GM19452 (cell line): ENCODE measurements around the gene PAX5.

Experiments
- ATAC-seq: cut with Tn5 transposase; IDR thresholded peaks from one replicate; pipeline ENCODE4 v1.9.1; 2021; ENCODE audit not compliant: unreplicated experiment

Gene PAX5

DNA sequence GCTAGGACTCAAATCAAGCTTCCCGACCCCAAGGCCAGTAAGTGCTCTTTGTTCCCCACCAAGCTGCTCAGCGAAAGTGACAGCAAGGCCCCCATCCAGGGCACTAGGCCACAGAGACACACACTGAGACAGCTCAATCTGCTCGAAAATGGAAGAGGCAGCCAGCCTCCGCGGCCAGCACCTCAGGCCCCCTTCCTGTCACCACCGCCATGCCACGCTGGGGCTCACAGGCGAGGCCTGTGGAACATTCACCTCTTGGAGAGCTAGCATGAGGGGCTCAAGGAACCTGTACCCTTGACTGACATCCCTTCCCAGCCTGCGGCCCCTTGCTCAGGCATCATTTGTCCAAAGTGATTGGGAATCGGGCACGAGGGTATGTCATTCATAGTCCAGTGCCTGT lies 71.4 kb downstream of the PAX5 start:
- ATAC-seq = no peak

DNA sequence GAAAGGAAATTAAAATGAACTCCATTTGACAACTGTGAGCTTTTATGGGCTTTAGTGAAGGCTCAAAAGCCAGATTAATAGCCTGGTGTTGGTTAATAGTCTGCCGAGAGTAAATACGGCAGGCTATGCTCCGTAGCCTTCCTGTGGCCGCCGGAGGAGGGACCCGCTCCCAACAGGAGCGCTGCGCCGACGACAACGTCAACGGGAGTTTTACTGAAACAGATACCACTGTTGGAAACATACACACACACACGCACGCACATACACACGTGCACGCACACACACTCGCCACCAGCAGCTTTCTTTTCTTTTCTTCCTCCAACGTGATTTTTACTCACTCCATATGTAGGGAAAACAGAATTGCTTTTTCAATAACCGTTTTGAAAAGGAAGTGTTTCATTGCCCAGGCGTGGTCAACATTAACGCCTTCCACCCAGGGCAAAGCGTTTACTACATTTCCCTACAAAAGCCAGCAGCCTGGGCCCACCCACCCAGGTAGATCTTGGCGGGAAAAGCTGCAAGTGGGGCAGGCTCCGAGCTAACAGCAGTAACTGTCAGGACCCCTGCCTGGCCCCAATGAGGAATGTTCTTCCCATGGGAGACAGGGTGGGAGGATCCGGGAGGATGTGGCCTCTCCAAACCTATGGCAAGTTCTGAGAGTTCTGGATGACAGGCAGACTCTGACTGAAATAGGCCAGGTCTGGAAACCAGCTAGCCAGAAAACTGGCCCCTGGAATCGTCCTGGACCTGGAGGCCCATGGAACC lies 72.3 kb downstream of the PAX5 start:
- no peak for ATAC-seq

DNA sequence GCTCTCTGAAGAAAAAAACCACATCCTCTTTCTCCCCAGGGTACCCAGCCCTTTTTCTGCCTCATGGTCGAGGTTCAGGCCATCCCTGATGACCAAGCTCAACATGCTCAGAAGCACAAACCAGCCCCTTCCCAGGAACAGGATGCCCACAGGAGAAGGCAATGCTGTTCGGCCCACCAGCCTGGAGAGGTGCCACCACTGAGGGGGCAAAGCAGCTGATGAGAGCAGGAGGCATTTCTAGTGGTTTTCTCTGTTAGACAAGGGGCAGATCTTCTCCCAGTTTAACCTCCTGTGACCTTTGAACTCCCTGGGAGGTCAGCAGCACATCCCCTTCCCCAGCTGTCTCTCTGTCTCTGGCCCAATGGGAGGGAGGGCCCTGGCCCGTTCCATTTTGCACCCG lies 73.0 kb downstream of the PAX5 start:
- ATAC-seq = no peak

DNA sequence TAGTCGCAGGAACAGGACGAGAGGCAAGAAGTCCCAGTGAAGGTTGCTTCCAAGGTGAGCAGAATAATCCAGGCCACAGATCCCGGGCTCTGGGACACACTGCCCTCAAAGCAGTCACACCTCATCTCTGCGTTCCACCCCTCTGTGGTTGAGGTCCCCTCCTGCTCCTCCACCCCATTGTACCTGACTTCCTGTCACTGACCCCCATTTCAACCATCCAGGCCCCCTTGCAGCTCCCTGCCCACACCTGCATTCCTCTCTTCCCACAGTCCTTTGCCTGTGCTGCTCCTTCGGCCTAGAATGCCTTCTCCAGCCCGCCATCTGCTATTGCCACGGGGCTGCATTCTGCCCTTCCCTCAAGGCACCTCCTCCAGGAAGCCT lies 73.5 kb downstream of the PAX5 start:
- ATAC-seq = no peak

DNA sequence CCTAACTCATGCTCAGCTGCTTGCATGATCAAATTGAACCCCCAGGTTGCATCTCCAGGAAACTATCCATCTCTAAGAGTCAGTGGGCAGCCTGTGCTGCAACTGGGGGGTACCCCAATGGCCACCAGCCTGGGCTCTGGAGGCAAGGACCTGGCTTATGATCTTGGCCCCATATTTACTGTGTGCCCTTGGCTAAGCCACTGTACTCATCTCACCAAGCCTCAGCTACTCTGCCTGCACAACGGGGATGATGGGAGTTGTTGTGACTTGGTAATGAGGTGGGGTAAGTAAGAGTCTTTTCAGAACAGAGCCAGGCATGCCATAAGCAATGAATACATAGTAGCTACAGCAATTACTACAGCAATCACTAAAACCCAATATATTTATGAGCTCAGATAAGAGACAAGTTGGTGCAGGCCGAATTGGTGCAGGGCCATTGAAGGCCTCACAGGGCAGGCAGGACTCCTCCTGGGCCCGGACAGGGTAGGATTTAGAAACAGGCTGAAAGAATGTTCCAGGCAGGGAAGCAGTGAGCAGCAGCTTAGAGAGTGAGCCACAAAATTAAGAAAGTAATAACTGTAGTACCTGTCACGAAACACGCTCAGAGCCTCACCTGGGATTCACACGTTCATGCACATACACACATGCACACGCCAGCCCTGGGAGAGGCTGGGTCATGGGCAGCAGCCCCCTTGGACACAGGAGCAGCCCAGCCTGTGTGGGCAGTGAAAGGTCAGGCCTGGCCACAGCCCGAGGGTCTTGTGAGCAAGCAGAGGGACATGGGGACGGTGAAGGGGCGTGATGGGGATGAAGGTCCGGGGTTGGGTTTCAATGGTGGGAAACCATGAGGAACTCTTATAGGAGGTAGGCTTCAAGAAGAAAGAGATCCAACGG lies 74.1 kb downstream of the PAX5 start:
- no peak for ATAC-seq

DNA sequence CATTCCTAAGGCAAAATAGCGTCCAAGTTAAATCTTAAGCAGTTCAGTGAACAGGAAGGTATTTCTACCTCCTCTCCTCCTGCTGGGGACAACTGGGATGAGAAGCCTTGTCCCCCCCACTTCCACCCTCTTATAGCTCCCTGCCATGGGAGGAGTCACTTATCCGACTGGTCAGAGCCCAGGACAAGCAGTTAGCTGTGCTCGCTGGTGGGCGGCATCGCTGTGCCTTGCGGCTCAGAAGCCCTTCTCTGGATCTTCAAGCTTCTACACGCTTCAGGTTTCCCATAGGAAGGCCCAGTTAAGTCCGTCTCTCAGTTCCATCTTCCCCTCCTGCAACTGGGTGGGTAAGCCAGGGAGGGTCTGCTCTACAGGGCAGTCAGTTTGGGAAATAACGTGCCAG lies 77.2 kb downstream of the PAX5 start:
- no peak for ATAC-seq

DNA sequence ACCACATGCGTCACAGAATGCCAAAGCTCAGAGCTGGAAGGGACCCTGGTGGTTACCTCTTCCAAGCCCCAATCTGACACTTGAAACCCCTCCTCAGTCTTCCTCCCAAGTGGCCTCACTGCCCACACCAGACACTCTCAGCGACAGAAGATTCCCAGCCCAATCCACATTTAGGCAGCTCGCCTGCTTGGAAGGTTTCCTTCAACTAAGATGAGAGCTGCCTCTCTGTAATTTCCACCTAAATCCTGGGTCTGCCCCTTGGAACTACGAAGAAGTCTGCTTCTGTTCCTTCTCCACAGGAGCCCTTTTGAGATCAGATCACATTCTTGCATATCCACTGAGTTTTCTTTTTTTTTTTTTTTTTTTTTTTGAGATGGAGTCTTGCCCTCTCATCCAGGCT lies 83.7 kb downstream of the PAX5 start:
- ATAC-seq = no peak

DNA sequence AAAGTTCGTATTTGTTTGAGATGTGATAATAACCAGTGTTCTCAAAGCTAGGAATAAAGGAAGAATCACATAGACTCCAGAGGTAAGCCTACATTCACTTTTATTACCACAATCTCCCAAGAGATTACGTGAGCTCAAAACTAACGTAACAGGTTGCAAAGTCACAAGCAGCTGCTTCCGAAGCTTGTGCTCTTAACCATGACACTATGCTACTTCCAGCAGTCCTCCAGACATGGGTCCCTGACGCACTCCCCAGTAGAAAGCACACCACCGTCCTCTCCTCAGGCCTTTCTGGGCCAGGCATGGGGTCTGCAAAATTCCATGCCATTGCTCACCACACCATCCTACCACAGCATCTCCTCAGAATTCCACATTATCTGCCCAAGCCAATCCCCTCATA lies 84.6 kb downstream of the PAX5 start:
- ATAC-seq = no peak

DNA sequence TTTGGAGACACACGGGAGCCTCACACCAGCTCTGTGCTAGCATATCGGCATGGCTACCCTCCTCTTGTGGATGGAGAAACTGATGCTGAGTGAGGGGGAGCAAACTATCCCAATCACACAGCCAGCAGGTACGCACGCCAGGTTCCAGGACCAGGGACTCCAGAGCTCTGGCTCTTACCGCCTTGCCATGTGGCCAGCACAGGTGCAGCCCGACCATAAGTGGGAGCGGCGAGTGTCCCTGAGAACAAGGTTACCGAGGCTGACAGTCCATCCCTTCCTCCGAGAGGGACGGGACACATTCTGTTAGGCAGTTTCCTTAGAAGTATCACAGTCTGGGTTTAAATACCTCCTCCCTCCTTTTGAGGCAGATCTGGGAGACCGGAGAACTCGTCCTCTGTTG lies 86.0 kb downstream of the PAX5 start:
- ATAC-seq = no peak

DNA sequence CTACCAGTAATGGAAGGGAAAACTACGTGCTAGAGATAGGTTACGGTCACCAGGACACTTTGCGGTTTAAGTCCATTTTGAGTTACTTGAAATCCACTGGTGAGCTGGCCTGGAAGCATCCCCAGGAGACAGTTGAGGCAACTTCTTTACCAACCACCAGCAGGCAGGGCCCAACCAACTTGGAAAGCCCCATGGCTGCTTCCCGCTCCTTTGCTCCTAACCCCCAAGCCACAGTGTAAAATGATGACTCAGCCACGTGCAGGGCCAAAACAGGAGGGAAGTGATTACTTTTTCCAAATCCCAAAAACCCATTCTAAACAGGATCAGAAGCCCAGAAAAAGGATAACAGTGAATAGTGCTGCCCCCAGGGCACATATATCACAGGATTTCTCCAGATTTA lies 87.4 kb downstream of the PAX5 start:
- no peak for ATAC-seq

DNA sequence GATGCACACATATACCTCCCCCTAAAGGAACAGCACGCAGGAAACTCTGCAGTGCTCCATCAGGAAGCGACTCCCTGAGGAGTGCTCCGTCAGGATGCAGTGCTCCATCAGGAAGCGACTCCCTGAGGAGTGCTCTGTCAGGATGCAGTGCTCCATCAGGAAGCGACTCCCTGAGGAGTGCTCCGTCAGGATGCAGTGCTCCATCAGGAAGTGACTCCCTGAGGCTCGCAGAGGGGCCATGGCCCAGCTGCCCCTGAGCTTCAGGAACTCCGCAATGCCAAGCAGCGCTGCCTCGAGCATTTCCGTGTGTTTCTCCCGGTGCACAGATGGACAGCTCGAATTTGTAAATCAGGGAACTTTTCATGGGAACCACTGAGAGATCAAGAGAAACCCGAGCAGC lies 88.1 kb downstream of the PAX5 start:
- ATAC-seq = no peak

DNA sequence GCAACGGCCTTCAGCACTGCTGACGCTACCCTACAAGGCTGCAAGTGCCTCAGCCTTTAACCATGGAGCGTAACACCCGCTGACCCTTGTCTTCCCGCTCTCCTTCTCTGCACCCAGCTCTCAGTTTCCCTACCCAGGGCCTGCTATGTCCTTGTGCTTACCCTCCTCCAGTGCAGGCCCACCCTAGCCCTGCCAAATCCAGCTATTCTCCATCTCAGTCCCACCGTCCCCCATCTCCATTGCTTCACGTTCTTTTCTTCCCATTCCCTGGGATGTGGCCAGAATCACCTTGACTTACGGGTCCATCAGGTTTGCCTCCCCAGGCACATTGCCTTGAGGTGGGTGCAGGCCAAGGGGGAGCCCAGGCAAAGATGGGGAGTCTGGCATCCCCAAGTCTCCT lies 91.2 kb downstream of the PAX5 start:
- no peak for ATAC-seq

DNA sequence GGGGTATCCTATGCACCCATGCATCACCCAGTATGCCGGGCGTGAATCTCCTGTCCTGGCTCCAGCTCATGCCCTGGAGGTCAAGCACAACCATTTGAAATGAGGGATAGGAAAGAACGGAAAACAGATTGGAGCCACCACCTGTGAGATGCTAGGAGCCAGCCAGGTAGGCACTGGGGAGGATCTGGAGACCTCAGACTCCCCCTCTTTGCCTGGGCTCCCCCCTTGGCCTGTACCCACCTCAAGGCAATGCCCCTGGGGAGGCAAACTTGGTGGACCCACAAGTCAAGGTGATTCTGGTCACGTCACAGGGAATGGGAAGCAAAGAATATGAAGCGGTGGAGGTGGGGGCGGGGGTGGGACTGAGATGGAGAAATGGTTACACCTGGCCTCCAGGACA lies 92.6 kb downstream of the PAX5 start:
- ATAC-seq = no peak

DNA sequence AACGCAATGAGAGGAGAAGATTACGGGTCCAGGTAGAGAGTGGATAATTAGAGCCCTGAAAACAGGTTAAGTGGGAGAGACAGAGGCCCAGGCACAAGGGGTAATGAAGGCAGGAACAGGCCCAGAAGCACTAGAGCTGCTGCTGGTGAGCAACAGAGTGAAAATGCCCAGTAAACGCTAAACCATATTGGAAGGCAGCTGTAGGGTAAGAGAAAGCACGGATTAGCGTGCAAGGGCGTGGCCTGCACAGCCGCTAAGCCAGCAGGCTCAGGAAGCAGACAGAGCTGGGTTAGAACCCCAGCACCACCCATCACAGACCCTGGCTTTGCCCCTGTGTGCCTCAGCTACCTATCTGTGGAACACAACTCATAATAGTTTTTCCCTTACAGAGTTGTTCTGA lies 93.2 kb downstream of the PAX5 start:
- ATAC-seq = no peak

DNA sequence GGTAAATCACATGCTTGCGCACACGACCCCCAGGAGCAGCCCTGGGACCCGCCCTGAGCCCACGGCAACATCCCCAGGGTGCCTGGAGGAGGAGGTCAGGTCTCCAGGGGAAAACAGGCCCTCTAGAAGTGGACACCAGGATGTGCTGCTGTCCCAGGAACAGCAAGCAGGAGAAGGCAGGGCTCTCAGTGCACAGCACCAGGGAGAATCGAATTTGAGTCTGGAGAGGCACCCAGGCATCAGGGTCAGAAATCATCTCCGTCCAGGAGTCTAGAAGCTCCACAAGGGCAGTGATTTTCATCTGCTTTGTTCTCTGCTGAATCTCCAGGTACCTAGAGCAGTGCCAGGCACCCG lies 93.6 kb downstream of the PAX5 start:
- ATAC-seq = no peak

DNA sequence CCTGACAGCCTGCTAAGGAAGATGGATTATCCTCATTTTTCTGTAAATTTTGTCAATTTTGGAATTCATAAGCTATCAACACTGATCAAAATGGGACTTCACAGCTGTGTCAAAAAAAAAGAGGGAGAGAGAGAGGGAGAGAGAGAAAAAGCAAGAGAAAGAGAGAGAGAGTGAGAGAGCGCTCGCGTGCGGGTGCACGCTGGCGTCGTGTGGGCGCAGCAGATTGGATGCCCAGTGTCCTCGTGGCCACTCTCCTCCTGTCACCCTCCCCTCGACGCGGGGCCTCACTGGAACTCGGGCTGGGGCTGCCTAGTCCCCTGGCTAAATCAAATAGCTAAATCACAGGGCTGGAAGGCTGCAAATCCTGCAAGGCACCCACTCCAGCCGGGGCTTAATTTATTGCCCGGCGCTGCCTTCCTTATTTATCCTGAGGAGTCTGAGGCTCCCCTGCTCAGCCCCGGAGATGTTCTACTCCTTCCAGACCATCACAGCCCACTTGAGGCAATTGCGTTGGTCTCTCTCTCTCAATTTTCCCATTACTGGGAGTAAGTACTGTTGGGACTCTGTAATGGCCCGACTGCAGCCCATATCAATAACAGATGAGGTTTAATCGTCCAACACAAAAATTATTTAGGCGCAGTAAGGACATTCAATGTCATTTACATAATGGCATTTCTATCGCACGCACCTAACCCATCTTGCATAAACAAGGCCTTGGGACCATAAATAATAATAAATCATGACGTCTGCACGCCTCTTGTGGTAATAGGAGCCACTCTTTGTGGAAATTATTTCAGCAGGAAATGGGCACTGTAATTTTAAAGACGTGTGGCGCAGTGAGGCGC lies 94.2 kb downstream of the PAX5 start:
- no peak for ATAC-seq

DNA sequence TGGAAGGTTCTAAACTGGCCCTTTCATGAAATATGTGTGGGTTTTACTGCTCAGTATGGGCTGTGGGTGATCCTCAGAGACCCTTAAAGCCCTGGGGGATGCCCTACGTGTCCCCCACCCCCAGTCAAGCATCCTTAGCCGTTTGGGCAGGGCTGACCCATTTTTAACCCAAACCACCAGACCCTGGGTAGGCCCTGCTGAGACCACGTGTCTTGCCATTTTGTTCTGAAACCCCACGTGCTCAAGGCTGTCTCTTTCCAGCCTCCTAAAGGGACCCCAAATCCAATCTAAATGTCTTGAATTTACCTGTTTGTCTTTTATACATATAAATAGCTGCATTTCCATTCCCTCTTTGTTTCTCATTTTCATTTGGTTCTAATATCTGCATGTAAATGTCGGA lies 94.9 kb downstream of the PAX5 start:
- no peak for ATAC-seq

DNA sequence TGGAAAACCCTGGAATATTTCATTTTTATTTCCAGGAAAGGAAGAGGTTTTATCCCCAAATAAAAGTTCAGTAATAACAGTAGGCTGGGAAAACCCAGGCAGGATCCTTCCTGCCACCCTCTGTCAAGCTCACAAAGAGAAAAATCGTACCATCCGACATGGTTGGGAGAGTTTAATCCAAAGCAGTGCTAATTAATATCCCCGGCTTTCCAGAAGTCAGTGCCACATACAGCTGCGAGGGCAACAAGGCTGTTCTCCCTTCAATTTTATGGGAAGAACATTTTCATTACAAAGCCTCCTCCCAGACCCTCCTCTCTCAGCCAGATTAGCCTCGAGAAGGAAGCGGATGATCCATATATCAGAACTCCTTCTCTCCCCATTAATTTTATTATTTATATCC lies 95.5 kb downstream of the PAX5 start:
- ATAC-seq = no peak

DNA sequence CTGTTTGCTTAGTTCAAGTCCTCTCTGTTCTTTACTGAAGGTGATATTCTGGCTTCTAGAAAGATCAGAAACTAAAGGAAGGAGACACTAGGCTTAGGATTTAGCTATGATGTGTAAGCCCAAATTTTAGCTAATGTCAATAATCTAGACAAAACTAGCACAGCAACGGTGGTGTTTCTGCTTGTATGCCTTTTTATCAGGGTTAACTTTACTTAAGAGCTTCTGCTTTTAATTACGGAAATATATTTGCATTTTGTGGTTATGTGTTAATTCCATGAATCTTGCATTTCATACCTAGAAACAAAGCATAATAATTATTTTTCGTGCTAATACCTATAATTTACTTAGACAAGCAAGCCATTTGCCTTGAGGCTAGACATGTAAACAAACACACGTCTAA lies 96.1 kb downstream of the PAX5 start:
- ATAC-seq = no peak

DNA sequence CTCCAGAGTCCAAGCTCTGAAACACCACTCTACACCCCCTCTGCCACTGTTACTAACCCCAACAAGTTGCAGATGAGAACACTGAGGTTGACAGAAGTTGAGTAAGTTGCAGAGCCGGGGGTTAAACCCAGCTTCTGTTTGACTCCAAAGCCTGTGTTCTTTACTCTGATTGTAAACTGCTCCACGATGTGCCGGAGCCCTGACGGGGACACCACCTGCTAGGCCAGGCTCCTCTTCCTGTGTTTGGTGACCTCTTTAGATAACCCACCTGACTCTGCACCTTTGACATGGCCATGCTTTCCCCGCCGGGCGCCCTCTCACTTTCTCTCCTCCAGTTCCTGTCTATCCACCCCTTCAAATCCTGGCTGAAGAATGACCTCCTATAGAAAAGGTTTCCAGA lies 96.7 kb downstream of the PAX5 start:
- ATAC-seq = no peak

DNA sequence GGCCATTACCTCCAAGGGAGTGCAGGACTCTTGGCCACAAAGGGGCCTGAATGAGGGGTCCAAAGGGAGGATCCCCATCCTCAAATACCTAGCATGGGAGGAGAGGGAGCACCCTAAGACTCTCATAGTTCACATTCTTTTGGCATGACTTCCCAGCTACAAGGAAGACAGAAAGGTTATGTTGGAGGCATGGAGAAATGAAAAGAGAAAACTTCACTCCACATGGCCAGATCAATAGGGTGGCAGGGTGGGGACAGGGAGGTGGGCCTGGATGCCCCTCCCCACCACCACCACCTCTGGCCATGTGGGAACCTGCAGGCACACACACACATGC lies 97.6 kb downstream of the PAX5 start:
- ATAC-seq = no peak
